ENCODE data around the gene AOPEP. TPM values are rescaled to one million over a fixed set of nuclear protein-coding genes. Genes with fewer than 3 reads are reported as not detected.

AOPEP gene
- total RNA-seq, 4 donors from 2014 or later, result 80.7 to 428 (median 126) TPM

DNA sequence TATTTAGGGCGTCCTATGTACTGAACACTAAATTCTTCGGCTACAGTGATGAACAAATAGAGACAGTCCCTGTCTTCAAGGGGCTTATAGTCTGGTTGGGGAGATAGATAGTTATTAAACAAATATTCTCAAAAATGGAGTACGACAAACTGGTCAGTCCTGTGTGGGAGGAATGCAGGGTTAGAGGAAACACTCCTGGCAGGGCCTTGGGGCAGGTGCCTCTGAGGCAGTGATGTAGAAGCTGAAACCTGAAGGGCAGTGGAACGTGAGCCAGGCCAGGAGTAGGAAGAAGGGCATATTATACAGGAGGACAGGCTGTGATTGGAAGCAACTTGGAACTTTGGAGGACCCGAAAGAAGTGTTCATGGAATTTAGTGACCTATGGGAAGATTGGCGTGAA is 133.4 kb downstream of the AOPEP start:
- no peak for DNase-seq
- Histone ChIP-seq H3K9me3 (no peaks in the 10 kb centered on the region), H3K36me3 (no peaks in the 10 kb centered on the region), H3K27ac (peak overlapping the region in 1 of 2 donors; percentile 80), H3K4me1 (peaks cover 0 to 3% of the 10 kb centered on the region in 2 donors), H3K4me3 (no peak overlapping the region), H3K27me3 (no peaks in the 10 kb centered on the region)
- TF ChIP-seq, protein P1, sequence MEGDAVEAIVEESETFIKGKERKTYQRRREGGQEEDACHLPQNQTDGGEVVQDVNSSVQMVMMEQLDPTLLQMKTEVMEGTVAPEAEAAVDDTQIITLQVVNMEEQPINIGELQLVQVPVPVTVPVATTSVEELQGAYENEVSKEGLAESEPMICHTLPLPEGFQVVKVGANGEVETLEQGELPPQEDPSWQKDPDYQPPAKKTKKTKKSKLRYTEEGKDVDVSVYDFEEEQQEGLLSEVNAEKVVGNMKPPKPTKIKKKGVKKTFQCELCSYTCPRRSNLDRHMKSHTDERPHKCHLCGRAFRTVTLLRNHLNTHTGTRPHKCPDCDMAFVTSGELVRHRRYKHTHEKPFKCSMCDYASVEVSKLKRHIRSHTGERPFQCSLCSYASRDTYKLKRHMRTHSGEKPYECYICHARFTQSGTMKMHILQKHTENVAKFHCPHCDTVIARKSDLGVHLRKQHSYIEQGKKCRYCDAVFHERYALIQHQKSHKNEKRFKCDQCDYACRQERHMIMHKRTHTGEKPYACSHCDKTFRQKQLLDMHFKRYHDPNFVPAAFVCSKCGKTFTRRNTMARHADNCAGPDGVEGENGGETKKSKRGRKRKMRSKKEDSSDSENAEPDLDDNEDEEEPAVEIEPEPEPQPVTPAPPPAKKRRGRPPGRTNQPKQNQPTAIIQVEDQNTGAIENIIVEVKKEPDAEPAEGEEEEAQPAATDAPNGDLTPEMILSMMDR (IDR thresholded peaks at IDR 0.05), result no peak
- TF ChIP-seq POLR2A (IDR thresholded peaks at IDR 0.05), result no peak
- intact Hi-C loops (cut with DNase I; ENCODE audit: low total_unique reads), result loop anchor here (10.0 kb wide), 1 partner anchor 45 kb away; no protein-coding TSS in a partner anchor

DNA sequence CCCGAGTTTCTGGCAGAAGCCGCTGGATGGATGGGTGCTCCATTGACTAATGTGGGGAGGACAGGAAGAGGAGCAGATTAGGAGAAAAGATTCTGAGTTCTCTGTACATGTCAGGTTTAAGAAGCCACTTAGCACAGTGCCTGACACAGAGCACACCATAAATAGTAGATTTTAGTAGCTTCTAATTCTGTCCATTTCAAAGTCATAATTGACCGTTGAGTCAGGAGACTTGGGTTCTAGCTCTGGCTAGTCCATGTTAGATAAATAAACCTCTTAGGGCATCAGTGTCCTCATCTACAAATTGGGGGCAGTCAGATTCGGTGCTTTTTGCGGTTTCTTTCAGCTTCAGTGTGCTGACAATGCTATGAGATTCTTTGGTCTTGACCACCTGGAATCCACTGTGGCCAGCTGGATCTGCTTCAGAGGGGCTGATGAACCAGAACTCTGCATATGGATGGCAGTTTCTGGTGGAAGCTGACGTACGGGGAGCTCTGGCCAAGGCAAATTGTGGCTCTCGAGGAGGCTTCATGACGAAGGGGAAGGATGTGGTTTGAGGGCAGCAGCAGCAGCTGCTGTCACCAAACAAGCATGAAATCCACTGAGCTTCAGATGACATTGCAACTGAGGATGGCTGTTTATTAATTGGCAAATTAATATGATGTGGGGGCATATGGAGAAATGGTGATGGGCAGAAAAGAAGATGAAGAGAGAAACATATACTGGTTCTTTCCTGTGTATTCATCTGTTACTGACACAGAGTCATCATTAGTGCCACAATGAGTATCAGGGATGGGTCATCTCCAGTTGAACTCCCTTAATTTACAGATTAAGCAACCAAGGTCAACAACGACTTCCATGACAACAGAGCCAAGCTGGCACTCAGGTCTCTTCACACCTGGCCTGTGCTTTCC is 134.4 kb downstream of the AOPEP start:
- TF ChIP-seq, protein P1 (IDR thresholded peaks at IDR 0.05), result no peak
- TF ChIP-seq POLR2A (IDR thresholded peaks at IDR 0.05), result no peak
- intact Hi-C loops (cut with DNase I; ENCODE audit: low total_unique reads), result loop anchor here (10.0 kb wide), 1 partner anchor 46 kb away; no protein-coding TSS in a partner anchor
- Histone ChIP-seq H3K4me3 (no peak overlapping the region), H3K4me1 (peaks cover 2 to 7% of the 10 kb centered on the region in 2 donors), H3K27ac (peak overlapping the region; percentile 80 to 97), H3K27me3 (no peaks in the 10 kb centered on the region), H3K9me3 (no peaks in the 10 kb centered on the region), H3K36me3 (no peaks in the 10 kb centered on the region)
- no peak for DNase-seq

DNA sequence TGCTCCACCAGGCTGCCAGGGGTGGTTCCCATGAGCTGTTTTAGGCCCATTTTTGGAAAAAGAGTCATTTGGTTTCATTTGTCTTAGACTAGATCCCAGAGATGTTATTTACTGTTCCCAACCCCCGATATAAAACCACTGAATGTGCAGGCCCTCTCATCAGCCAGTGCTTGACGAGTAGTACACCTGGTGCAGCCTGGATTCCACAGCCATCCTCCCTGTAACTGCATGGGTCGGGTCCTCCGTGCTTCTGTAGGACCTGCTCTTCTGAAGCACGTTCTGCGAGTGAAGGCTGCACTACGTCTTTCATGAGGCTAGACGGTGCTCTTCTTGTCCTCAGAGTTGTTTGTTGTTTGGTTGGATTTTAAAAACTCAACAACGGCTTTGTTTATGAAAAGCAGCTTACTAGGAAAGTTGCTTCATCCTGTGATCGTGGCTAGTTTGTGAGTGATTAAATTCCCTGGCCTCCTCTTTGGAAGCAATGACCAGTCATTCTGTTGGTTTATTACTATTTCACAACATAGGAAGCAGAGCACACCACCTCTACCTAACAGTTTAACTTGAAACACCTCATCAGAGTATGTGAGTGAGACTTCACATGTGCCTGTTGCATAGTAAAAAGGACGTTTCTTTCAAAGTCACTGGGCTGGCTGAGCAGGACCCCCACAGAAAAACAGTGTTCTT is 135.2 kb downstream of the AOPEP start:
- intact Hi-C loops (cut with DNase I; ENCODE audit: low total_unique reads), result loop anchor here (10.0 kb wide), 1 partner anchor 47 kb away; no protein-coding TSS in a partner anchor

DNA sequence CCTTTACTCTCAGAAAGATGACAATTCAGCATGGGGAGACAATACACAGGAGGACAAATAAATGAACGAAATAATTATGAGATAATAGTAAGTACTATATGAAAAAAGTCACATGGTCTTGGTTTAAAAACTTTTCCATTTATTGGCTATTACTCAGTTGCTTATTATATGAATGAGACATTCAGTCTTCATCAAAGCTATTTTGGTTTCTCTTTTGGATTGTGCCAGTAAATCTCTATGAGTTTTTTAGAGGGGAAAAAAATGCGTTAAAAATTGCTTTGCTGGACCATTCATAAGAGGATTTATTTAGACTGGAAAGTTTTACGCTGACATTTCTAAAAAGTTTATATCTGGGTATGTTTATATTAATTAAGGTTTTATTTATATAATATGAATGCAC is 137.7 kb downstream of the AOPEP start:
- Histone ChIP-seq H3K4me1 (peaks cover 19 to 23% of the 10 kb centered on the region in 2 donors), H3K27me3 (no peaks in the 10 kb centered on the region), H3K36me3 (no peaks in the 10 kb centered on the region), H3K27ac (peak overlapping the region; percentile 88 to 97), H3K9me3 (no peaks in the 10 kb centered on the region), H3K4me3 (no peak overlapping the region)
- no peak for TF ChIP-seq POLR2A (IDR thresholded peaks at IDR 0.05)
- TF ChIP-seq, protein P1 (IDR thresholded peaks at IDR 0.05), result no peak
- intact Hi-C loops (cut with DNase I; ENCODE audit: low total_unique reads), result loop anchor here (10.0 kb wide), 1 partner anchor 49 kb away; no protein-coding TSS in a partner anchor
- no peak for DNase-seq

More for the DNA sequence above, 135.2 kb downstream of the AOPEP start:
- Histone ChIP-seq H3K4me1 (peaks cover 7 to 10% of the 10 kb centered on the region in 2 donors), H3K9me3 (no peaks in the 10 kb centered on the region), H3K36me3 (no peaks in the 10 kb centered on the region), H3K4me3 (no peak overlapping the region), H3K27ac (peak overlapping the region; percentile 80 to 97), H3K27me3 (no peaks in the 10 kb centered on the region)
- TF ChIP-seq, protein P1 (IDR thresholded peaks at IDR 0.05), result no peak
- TF ChIP-seq POLR2A (IDR thresholded peaks at IDR 0.05), result peak in 1 of 2 donors; percentile 33
- DNase-seq, result peak in 1 of 2 donors; percentile 69

Data from uterus (tissue), 4 donors.